Trophoblast cell (in vitro differentiated cells and primary cell): Measurements from ENCODE around the gene BTN3A1.
"Not testable (repeated sequence)": the region's sequence is repeated elsewhere in the genome, so short reads cannot be mapped to it uniquely, and the experiment has no call there.

Experiments used
- DNase-seq, 2 donors: peaks; one replicate each; pipeline ENCODE4 v3.0.0-alpha.2; 2016
- H2AFZ ChIP-seq: 2 replicates; pipeline ENCODE4 v1.6.1; 2013; ENCODE audit warnings: low read length, moderate library complexity, mild to moderate bottlenecking; ENCODE audit not compliant: insufficient read depth, poor library complexity
- H2AK5ac ChIP-seq: 2 replicates; pipeline ENCODE4 v1.6.1; 2013; ENCODE audit warnings: mild to moderate bottlenecking, low read length
- H2BK120ac ChIP-seq: 2 replicates; pipeline ENCODE4 v1.6.1; 2013; ENCODE audit warnings: low read length, mild to moderate bottlenecking, moderate library complexity; ENCODE audit not compliant: insufficient read depth, poor library complexity
- H2BK12ac ChIP-seq: 2 replicates; pipeline ENCODE4 v1.6.1; 2013; ENCODE audit warnings: mild to moderate bottlenecking, low read length, moderate library complexity
- H2BK5ac ChIP-seq: 2 replicates; pipeline ENCODE4 v1.6.1; 2013; ENCODE audit warnings: low read length, low read depth, moderate library complexity, mild to moderate bottlenecking; ENCODE audit not compliant: poor library complexity
- H3K14ac ChIP-seq: 2 replicates; pipeline ENCODE4 v1.6.1; 2013; ENCODE audit warnings: mild to moderate bottlenecking, low read length
- H3K18ac ChIP-seq: 2 replicates; pipeline ENCODE4 v1.6.1; 2013; ENCODE audit warnings: mild to moderate bottlenecking, low read length
- H3K23ac ChIP-seq: 2 replicates; pipeline ENCODE4 v1.6.1; 2013; ENCODE audit warnings: low read length
- H3K27ac ChIP-seq: 2 replicates; pipeline ENCODE4 v1.5.1; 2013; ENCODE audit warnings: low read depth, mild to moderate bottlenecking, inconsistent platforms, low read length, moderate library complexity
- H3K27me3 ChIP-seq: 2 replicates; pipeline ENCODE4 v1.6.1; 2013; ENCODE audit warnings: inconsistent platforms, mild to moderate bottlenecking, low read length, moderate library complexity; ENCODE audit not compliant: insufficient read depth
- H3K36me3 ChIP-seq, 2 experiments: 1 replicate in 1 of 2; 2 replicates in 1 of 2; pipeline ENCODE4 v1.6.1; 2013; ENCODE audit warnings: low read length in 2 of 2, mild to moderate bottlenecking in 2 of 2, moderate library complexity in 1 of 2; ENCODE audit not compliant: insufficient read depth in 2 of 2, control insufficient read depth in 1 of 2
- H3K4ac ChIP-seq: 2 replicates; pipeline ENCODE4 v1.6.1; 2013; ENCODE audit warnings: low read depth, mild to moderate bottlenecking, low read length, moderate library complexity
- H3K4me1 ChIP-seq, 2 experiments: 1 replicate in 1 of 2; 2 replicates in 1 of 2; pipeline ENCODE4 v1.6.1; 2013; ENCODE audit warnings: low read length in 2 of 2, mild to moderate bottlenecking in 2 of 2, moderate library complexity in 1 of 2; ENCODE audit not compliant: insufficient read depth in 2 of 2, control insufficient read depth in 1 of 2
- H3K4me2 ChIP-seq: 2 replicates; pipeline ENCODE4 v1.6.1; 2013; ENCODE audit warnings: inconsistent platforms, mild to moderate bottlenecking, low read length, moderate library complexity
- H3K4me3 ChIP-seq: 2 replicates; pipeline ENCODE4 v1.5.1; 2013; ENCODE audit warnings: mild to moderate bottlenecking, low read depth, low read length, inconsistent platforms
- H3K79me1 ChIP-seq: one replicate; pipeline ENCODE4 v1.6.1; 2013; ENCODE audit warnings: low read length
- H3K79me2 ChIP-seq: 2 replicates; pipeline ENCODE4 v1.6.1; 2013; ENCODE audit warnings: low read length, mild to moderate bottlenecking; ENCODE audit not compliant: control insufficient read depth, insufficient read depth, poor library complexity
- H3K9ac ChIP-seq: 2 replicates; pipeline ENCODE4 v1.6.1; 2013; ENCODE audit warnings: mild to moderate bottlenecking, low read length
- H3K9me3 ChIP-seq: 2 replicates; pipeline ENCODE4 v1.6.1; 2013; ENCODE audit warnings: low read depth, mild to moderate bottlenecking, control low read depth, inconsistent platforms, low read length; ENCODE audit not compliant: insufficient read depth
- H4K12ac ChIP-seq: 2 replicates; pipeline ENCODE4 v1.6.1; 2013; ENCODE audit warnings: low read depth, mild to moderate bottlenecking, low read length, moderate library complexity
- H4K8ac ChIP-seq: 2 replicates; pipeline ENCODE4 v1.6.1; 2013; ENCODE audit warnings: low read depth, mild to moderate bottlenecking, low read length, moderate library complexity
- H4K91ac ChIP-seq: one replicate; pipeline ENCODE4 v1.6.1; 2013; ENCODE audit warnings: low read depth, mild to moderate bottlenecking, low read length, moderate library complexity
- WGBS: extraction: QIAGEN DNeasy Blood & Tissue Kit; methylation state at CpG from one replicate; pipeline ENCODE4 v1.1.7; 2013; ENCODE audit warnings: missing lambda C conversion rate; ENCODE audit not compliant: insufficient read length, insufficient coverage; ENCODE audit errors: extremely low coverage; 5-methylcytosine and 5-hydroxymethylcytosine counted together

BTN3A1 gene

DNA sequence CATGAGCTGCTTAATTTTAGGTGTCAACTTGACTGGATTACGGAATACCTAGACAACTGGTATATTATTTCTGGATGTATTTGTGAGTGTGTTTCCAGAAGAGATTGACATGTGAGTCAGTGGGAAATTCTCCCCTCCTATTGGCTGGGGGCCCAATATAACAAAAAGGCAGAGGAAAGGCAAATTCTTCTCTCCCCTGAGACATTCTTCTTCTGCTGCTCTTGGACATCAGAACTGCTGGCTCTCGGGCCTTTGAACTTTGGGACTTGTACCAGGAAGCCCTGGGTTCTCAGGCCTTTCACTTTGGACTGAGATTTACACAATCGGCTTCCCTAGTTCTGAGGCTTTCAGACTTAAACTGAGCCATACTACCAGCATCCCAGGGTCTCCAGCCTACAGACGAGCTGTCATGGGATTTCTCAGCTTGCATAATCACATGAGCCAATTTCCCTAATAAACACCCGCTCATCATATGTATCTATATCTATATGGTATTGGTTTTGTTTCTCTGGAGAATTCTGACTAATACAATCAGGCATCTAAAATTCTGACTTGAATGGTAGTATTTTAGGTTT is 30.6 kb downstream of the BTN3A1 start:
- no peak overlapping the region for H3K23ac ChIP-seq

DNA sequence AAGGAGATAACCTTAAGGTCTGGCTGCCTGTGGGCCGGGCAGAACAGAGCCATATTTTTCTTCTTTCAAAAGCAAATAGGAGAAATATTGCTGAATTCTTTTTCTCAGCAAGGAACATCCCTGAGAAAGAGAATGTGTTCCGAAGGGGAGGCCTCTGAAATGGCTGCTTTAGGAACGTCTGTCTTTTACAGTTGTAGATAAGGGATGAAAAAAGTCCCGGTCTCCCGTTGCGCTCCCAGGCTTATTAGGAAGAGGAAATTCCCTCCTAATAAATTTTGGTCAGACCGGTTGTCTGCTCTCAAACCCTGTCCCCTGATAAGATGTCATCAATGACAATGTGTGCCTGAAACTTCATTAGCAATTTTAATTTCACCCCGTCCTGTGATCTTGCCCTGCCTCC is 31.6 kb downstream of the BTN3A1 start:
- H2AK5ac ChIP-seq, H3K27ac ChIP-seq, H3K18ac ChIP-seq, H3K79me2 ChIP-seq, H2BK5ac ChIP-seq, H3K4me1 ChIP-seq, DNase-seq, H3K9ac ChIP-seq, H2BK120ac ChIP-seq, H4K8ac ChIP-seq, H4K12ac ChIP-seq, H2AFZ ChIP-seq, H3K9me3 ChIP-seq, H4K91ac ChIP-seq, H3K4me2 ChIP-seq, H3K36me3 ChIP-seq, H3K79me1 ChIP-seq, H3K14ac ChIP-seq, H3K27me3 ChIP-seq, H3K4me3 ChIP-seq, H2BK12ac ChIP-seq, H3K4ac ChIP-seq, H3K23ac ChIP-seq: not testable (repeated sequence)
- no CpG with 5 or more reads among the region's 8 CpGs for WGBS

More for the DNA sequence above, 30.6 kb downstream of the BTN3A1 start:
- no peak overlapping the region for H3K4me3 ChIP-seq
- no peak overlapping the region for H4K12ac ChIP-seq
- H3K4me2 ChIP-seq, result no peak overlapping the region
- H3K9me3 ChIP-seq, result peaks cover 7% of the 10 kb centered on the region
- H3K27ac ChIP-seq, result no peak overlapping the region
- no peak overlapping the region for H2AFZ ChIP-seq
- H3K79me2 ChIP-seq, result no peaks in the 10 kb centered on the region
- peaks cover 0 to 3% of the 10 kb centered on the region in 2 experiments for H3K36me3 ChIP-seq
- no peaks in the 10 kb centered on the region for H3K79me1 ChIP-seq
- no peak overlapping the region for H2BK120ac ChIP-seq
- H4K8ac ChIP-seq, result no peak overlapping the region
- no peaks in the 10 kb centered on the region for H3K27me3 ChIP-seq
- no peak overlapping the region for H2BK12ac ChIP-seq
- no peak overlapping the region for H2AK5ac ChIP-seq
- H3K18ac ChIP-seq, result no peak overlapping the region
- no peak overlapping the region for H3K4ac ChIP-seq
- no peak overlapping the region for H3K14ac ChIP-seq
- H3K4me1 ChIP-seq, result no peaks in the 10 kb centered on the region
- H3K9ac ChIP-seq, result no peak overlapping the region
- H2BK5ac ChIP-seq, result no peak overlapping the region
- peak in 1 of 2 donors; percentile 2 for DNase-seq
- WGBS, result no CpG with 5 or more reads among the region's 5 CpGs
- no peak overlapping the region for H4K91ac ChIP-seq

DNA sequence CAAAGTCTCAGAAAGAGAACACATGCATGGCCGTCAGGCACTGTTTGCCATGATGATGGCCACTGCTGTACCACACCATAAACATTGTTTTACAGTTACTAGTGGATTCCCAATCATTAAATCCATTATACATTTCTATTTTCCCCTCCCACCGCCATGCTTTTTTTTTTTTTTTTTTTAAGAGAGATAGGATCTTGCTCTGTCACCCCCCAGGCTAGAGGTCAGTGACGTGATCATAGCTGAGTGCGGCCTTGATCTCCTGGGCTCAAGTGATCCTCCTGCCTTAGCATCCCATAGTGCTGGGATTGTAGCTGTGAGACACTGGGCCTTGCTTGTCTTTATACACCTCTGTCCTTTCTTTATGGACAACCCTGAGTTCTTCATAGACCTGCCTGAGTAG is 33.9 kb downstream of the BTN3A1 start:
- Histone ChIP-seq H4K8ac (no peak overlapping the region), H3K4me2 (no peak overlapping the region), H4K91ac (no peak overlapping the region), H3K36me3 (peaks cover 0 to 3% of the 10 kb centered on the region in 2 experiments), H3K18ac (no peak overlapping the region), H3K4me3 (no peak overlapping the region), H3K9ac (no peak overlapping the region), H2AK5ac (no peak overlapping the region), H3K27ac (no peak overlapping the region), H3K4ac (no peak overlapping the region), H2BK120ac (no peak overlapping the region), H2BK12ac (no peak overlapping the region), H3K23ac (no peak overlapping the region), H3K9me3 (peaks cover 7% of the 10 kb centered on the region), H3K27me3 (no peaks in the 10 kb centered on the region), H3K79me1 (no peaks in the 10 kb centered on the region), H2AFZ (no peak overlapping the region), H4K12ac (no peak overlapping the region), H3K79me2 (no peaks in the 10 kb centered on the region), H3K14ac (no peak overlapping the region), H2BK5ac (no peak overlapping the region), H3K4me1 (no peaks in the 10 kb centered on the region)
- no peak for DNase-seq
- no CpG with 5 or more reads among the region's 4 CpGs for WGBS

DNA sequence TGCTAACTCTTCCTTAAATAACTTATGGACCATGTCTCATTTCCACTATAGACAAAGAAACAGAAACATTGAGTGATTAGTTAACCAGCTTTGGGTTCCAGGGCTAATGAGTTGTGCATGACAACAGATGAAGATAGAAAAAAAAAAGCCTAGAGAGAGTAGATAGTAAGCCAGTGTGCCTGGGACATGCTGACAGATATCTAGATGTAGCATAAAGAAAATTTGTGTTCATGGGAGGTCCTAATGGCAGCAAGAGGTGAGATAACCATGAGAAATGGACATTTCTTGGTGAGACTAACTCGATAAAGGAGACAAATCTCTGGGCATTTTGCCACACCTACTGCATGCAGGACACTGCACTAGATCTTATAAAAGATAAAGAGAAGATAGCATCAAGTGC is 35.5 kb downstream of the BTN3A1 start:
- H3K27me3 ChIP-seq, result no peaks in the 10 kb centered on the region
- H3K4me1 ChIP-seq, result no peaks in the 10 kb centered on the region
- no peaks in the 10 kb centered on the region for H3K79me2 ChIP-seq
- no peak overlapping the region for H2BK120ac ChIP-seq
- H3K18ac ChIP-seq, result no peak overlapping the region
- H4K8ac ChIP-seq, result no peak overlapping the region
- H3K9ac ChIP-seq, result no peak overlapping the region
- H2BK5ac ChIP-seq, result no peak overlapping the region
- H2AFZ ChIP-seq, result no peak overlapping the region
- no peak overlapping the region for H3K14ac ChIP-seq
- no peaks in the 10 kb centered on the region for H3K79me1 ChIP-seq
- no peak overlapping the region for H4K12ac ChIP-seq
- H3K23ac ChIP-seq, result no peak overlapping the region
- no peak overlapping the region for H2BK12ac ChIP-seq
- H3K27ac ChIP-seq, result no peak overlapping the region
- H3K9me3 ChIP-seq, result no peaks in the 10 kb centered on the region
- no peak overlapping the region for H3K4ac ChIP-seq
- peak in 1 of 2 donors; percentile 25 for DNase-seq
- no CpG with 5 or more reads among the region's 1 CpG for WGBS
- H3K4me3 ChIP-seq, result no peak overlapping the region
- no peaks in the 10 kb centered on the region for H3K36me3 ChIP-seq
- no peak overlapping the region for H2AK5ac ChIP-seq
- H4K91ac ChIP-seq, result no peak overlapping the region
- H3K4me2 ChIP-seq, result no peak overlapping the region
